MCF 10A (cell line): ENCODE results near the gene MYO7B. TPM values are rescaled to one million over a fixed set of nuclear protein-coding genes. Genes with fewer than 3 reads are reported as not detected.

Experiments
- BruUV-seq: library from RNA; stranded (reverse); fragments of 400-500 nt; replicated peaks from 2 replicates; lab custom pipeline; 2021; lab: Mats Ljungman, UMichigan
- CTCF ChIA-PET: fragments of 300-600 bp; sonication (Branson Sonifier 250); formaldehyde crosslinking; extraction: SDS; loops from one replicate; lab custom pipeline; 2021; ENCODE audit warnings: antibody characterized with exemption, inconsistent platforms; lab: Yijun Ruan, JAX
- POLR2A ChIA-PET: fragments of 300-600, 350-650 bp; sonication (Branson Sonifier 250); formaldehyde crosslinking; extraction: SDS; loops from one replicate; lab custom pipeline; 2020; ENCODE audit warnings: antibody characterized with exemption, inconsistent platforms; lab: Yijun Ruan, JAX
- DNase-seq: peaks from one replicate; pipeline ENCODE4 v3.0.0-alpha.2; 2018; ENCODE audit not compliant: unreplicated experiment
- H3K27ac Mint-ChIP-seq: one replicate; pipeline ENCODE4 v1.8.0; 2022; ENCODE audit warnings: mild to moderate bottlenecking, low read depth, mixed read lengths; ENCODE audit not compliant: unreplicated experiment
- H3K27me3 Mint-ChIP-seq: one replicate; pipeline ENCODE4 v1.8.0; 2022; ENCODE audit warnings: mixed read lengths; ENCODE audit not compliant: insufficient read depth, unreplicated experiment
- H3K36me3 Mint-ChIP-seq: one replicate; pipeline ENCODE4 v1.8.0; 2022; ENCODE audit warnings: mild to moderate bottlenecking, moderate library complexity, mixed read lengths; ENCODE audit not compliant: insufficient read depth, unreplicated experiment
- H3K4me1 Mint-ChIP-seq: one replicate; pipeline ENCODE4 v1.8.0; 2022; ENCODE audit warnings: mixed read lengths; ENCODE audit not compliant: insufficient read depth, unreplicated experiment
- H3K4me3 Mint-ChIP-seq: one replicate; pipeline ENCODE4 v1.8.0; 2022; ENCODE audit warnings: mild to moderate bottlenecking, moderate library complexity, mixed read lengths; ENCODE audit not compliant: unreplicated experiment
- H3K9me3 Mint-ChIP-seq: one replicate; pipeline ENCODE4 v1.8.0; 2022; ENCODE audit warnings: mixed read lengths; ENCODE audit not compliant: unreplicated experiment
- intact Hi-C: fragments of 100-400 bp; cut with micrococcal nuclease; formaldehyde crosslinking; loops from 2 replicates; pipeline ENCODE4 v1.14.1; 2022
- total RNA-seq: library from RNA; stranded (reverse); gene quantifications from 2 replicates; pipeline ENCODE4 v1.2.3, GENCODE V29; 2022
- TF ChIP-seq, protein P1 (sequence below): fragments of 200-600 bp; IDR thresholded peaks from one replicate; pipeline ENCODE4 v1.8.0; 2022; ENCODE audit warnings: antibody characterized with exemption, mild to moderate bottlenecking; ENCODE audit not compliant: unreplicated experiment

Gene MYO7B
- total RNA-seq, 1 experiment from 2014 or later, result not detected

DNA sequence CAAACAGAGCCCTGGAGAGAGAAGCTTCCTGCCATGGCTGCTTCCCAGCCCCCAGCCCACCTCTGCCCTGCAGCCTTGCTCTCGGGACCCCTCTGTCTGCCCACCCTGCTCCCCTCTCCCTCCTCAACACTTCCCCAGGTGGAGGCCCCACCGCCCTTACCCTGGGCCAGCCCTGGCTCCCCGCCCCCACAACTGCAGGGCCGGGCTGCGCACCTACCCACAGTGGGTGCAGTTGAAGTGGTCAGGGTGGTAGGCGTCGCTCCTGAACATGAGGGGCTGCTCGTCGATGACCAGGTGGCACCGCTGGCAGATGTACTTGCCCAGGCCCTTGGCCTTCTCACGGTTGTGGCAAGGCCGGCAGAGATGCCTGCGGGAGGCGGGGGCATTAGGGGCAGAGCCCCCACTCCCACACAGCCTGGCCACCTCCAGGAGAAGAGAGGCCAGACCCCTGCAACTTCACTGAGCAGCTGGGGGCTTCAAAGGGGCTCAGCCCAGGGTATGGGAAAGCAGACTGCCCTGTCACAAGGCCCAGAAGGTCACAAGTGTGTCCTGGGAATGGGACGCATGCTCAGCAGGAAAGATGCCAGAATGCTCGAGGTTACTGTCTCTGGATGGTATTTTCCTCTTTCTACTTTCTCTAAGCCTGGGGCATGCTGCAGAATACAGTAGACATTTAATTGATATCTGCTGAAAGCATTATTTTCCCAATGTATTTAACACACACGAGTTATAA, 107.4 kb downstream of the MYO7B start:
- no peak for DNase-seq
- TF ChIP-seq, protein P1, sequence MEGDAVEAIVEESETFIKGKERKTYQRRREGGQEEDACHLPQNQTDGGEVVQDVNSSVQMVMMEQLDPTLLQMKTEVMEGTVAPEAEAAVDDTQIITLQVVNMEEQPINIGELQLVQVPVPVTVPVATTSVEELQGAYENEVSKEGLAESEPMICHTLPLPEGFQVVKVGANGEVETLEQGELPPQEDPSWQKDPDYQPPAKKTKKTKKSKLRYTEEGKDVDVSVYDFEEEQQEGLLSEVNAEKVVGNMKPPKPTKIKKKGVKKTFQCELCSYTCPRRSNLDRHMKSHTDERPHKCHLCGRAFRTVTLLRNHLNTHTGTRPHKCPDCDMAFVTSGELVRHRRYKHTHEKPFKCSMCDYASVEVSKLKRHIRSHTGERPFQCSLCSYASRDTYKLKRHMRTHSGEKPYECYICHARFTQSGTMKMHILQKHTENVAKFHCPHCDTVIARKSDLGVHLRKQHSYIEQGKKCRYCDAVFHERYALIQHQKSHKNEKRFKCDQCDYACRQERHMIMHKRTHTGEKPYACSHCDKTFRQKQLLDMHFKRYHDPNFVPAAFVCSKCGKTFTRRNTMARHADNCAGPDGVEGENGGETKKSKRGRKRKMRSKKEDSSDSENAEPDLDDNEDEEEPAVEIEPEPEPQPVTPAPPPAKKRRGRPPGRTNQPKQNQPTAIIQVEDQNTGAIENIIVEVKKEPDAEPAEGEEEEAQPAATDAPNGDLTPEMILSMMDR, result no peak
- Mint-ChIP-seq H3K36me3 (no peaks in the 10 kb centered on the region), H3K27ac (no peak overlapping the region), H3K4me3 (no peak overlapping the region), H3K9me3 (no peaks in the 10 kb centered on the region), H3K27me3 (no peaks in the 10 kb centered on the region), H3K4me1 (no peaks in the 10 kb centered on the region)
- intact Hi-C loops, result no loop called here
- ChIA-PET CTCF (no interaction called here), POLR2A (no interaction called here)
- no TSS peak for BruUV-seq

DNA sequence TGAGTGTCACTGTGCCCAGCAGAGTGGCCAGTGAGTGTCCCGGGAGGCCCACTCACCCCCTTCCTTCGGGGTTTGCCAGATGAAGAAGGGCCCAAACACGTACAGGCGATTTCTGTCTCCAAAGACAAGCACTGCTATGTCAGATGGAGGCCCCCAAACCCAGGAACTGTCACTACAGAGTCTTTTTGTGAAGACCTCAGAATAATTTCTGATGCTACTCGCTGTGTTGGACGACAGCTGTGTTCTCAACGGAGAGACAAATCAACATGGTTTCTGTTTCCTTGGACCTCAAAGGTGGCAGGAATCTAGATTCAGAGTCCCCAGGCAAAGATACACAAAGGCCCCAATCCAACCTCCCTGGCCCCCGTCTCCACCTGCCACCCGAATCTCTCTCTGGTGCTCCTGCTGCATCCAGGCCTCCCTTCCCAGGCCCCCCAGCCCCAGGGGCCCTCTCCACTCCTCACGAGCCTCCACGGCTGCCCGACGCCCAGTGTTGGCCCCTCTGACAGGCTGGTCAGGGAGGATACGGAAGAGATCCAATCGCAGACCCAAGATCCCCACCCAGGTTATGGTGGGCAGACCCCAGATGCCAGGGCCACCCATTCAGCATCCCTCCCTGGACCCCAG, 108.1 kb downstream of the MYO7B start:
- no peaks in the 10 kb centered on the region for H3K36me3 Mint-ChIP-seq
- H3K9me3 Mint-ChIP-seq, result no peaks in the 10 kb centered on the region
- TF ChIP-seq, protein P1, result no peak
- CTCF ChIA-PET, result interaction anchor here (0.6 kb wide), 1 partner anchor 32 kb away, joined by 3 read pairs; no protein-coding TSS in a partner anchor
- POLR2A ChIA-PET, result no interaction called here
- BruUV-seq, result no TSS peak
- intact Hi-C loops, result no loop called here
- H3K27ac Mint-ChIP-seq, result no peak overlapping the region
- no peak overlapping the region for H3K4me3 Mint-ChIP-seq
- no peak for DNase-seq
- H3K27me3 Mint-ChIP-seq, result no peaks in the 10 kb centered on the region
- H3K4me1 Mint-ChIP-seq, result no peaks in the 10 kb centered on the region

DNA sequence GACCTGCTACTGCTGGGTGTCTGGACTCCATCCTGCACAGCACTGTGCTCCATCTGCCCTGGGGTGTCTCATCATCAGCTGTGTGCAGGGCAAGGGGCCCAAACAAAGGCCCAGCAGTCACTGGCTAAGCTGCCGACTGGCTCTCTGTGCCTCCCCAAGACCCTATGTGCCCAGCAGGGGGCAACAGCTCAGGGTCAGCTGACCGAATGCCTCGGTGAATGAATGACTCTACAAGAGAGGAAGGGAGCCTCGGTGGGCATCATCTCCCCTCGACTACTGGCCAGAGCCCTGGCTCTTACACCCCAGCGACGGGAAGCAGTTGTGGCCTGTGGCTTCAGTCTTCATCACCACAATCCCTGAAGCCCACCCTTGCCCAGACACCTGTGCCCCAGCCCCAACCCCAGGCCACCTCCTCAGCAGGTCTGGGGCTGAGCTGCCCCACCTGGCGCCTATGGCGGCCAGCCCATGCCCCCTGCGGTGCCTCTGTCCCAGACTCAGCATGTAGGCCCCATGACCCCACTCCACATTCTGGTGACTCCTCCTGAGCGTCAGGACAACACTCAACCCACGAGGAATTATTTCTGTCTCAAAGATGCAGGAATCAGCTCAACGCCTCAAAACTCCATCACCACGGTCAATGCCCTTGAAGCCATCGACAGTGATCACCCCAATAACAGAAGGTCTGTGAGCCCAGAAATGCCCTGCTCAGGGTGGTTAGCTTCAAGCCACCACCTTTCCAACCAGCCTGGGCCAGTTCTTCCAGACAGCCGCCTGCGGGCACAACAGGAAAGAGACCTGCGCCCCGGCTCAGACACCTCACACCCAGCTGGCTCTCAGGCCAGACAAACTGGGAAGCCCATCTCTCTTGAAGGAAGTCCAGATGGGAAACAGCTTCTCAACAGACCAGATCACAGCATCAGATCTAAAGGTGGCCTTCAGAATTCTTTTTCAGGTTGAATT, 108.9 kb downstream of the MYO7B start:
- Mint-ChIP-seq H3K27ac (no peak overlapping the region), H3K27me3 (no peaks in the 10 kb centered on the region), H3K4me3 (no peak overlapping the region), H3K4me1 (no peaks in the 10 kb centered on the region), H3K9me3 (no peaks in the 10 kb centered on the region), H3K36me3 (no peaks in the 10 kb centered on the region)
- DNase-seq, result no peak
- CTCF ChIA-PET, result interaction anchor here (0.6 kb wide), 2 partner anchors 31 to 149 kb away, joined by 3 to 4 read pairs; no protein-coding TSS in a partner anchor
- no TSS peak for BruUV-seq
- intact Hi-C loops, result loop anchor here (5.0 kb wide), 2 partner anchors 137 to 447 kb away; no protein-coding TSS in a partner anchor
- TF ChIP-seq, protein P1, result no peak
- POLR2A ChIA-PET, result no interaction called here
